ENCODE results near the gene CEMIP2. TPM values are rescaled to one million over a fixed set of nuclear protein-coding genes. Genes with fewer than 3 reads are reported as not detected.

The CEMIP2 gene
- total and polyA plus RNA-seq, 9 donors, result 6.3 to 91.3 (median 11.0) TPM

- intact Hi-C loops (cut with DNase I), result no loop called here
- H3K36me3 ChIP-seq, result no peaks in the 10 kb centered on the region
- H3K9me3 ChIP-seq, result no peaks in the 10 kb centered on the region
- H3K4me3 ChIP-seq, result no peak overlapping the region
- TF ChIP-seq POLR2A (IDR thresholded peaks at IDR 0.05) (no peak), CTCF (IDR thresholded peaks at IDR 0.05) (no peak), EP300 (IDR thresholded peaks at IDR 0.05) (no peak)
- no peak overlapping the region for H3K27ac ChIP-seq
- 84 to 86% (median 85%) methylated on average over 1 of the region's 1 CpG for WGBS, 3 donors
- H3K4me1 ChIP-seq (ENCODE audit: insufficient read depth), result peaks cover 2% of the 10 kb centered on the region
- no peak for DNase-seq
- H3K27me3 ChIP-seq, result no peaks in the 10 kb centered on the region
These were observed 16.0 kb downstream of the CEMIP2 start for GRCh38 chr9:71752352-71752751.

- Histone ChIP-seq H3K9me3 (no peaks in the 10 kb centered on the region), H3K27me3 (no peaks in the 10 kb centered on the region), H3K27ac (no peak overlapping the region), H3K36me3 (no peaks in the 10 kb centered on the region), H3K4me1 (ENCODE audit: insufficient read depth) (peaks cover 2% of the 10 kb centered on the region), H3K4me3 (no peak overlapping the region)
- intact Hi-C loops (cut with DNase I), result no loop called here
- WGBS, 3 donors, result 51 to 69% (median 61%) methylated on average over 1 of the region's 1 CpG
- no peak for TF ChIP-seq POLR2A (IDR thresholded peaks at IDR 0.05)
- no peak for TF ChIP-seq CTCF (IDR thresholded peaks at IDR 0.05)
- no peak for TF ChIP-seq EP300 (IDR thresholded peaks at IDR 0.05)
- DNase-seq, result no peak
These were observed 20.0 kb downstream of the CEMIP2 start for GRCh38 chr9:71748280-71748743.

GRCh38 chr9:71747576-71747975, 20.7 kb downstream of the CEMIP2 start:
- Histone ChIP-seq H3K9me3 (no peaks in the 10 kb centered on the region), H3K27me3 (no peaks in the 10 kb centered on the region), H3K27ac (no peak overlapping the region), H3K36me3 (no peaks in the 10 kb centered on the region), H3K4me1 (ENCODE audit: insufficient read depth) (peaks cover 3% of the 10 kb centered on the region), H3K4me3 (no peak overlapping the region)
- no peak for DNase-seq
- TF ChIP-seq EP300 (IDR thresholded peaks at IDR 0.05) (no peak), POLR2A (IDR thresholded peaks at IDR 0.05) (no peak), CTCF (IDR thresholded peaks at IDR 0.05) (no peak)
- intact Hi-C loops (cut with DNase I), result no loop called here

GRCh38 chr9:71746758-71747125, 21.6 kb downstream of the CEMIP2 start:
- Histone ChIP-seq H3K4me3 (no peak overlapping the region), H3K9me3 (no peaks in the 10 kb centered on the region), H3K27me3 (no peaks in the 10 kb centered on the region), H3K36me3 (no peaks in the 10 kb centered on the region), H3K4me1 (ENCODE audit: insufficient read depth) (peaks cover 3% of the 10 kb centered on the region), H3K27ac (no peak overlapping the region)
- no peak for DNase-seq
- TF ChIP-seq POLR2A (IDR thresholded peaks at IDR 0.05) (no peak), CTCF (IDR thresholded peaks at IDR 0.05) (no peak)
- 93 to 97% (median 94%) methylated on average over 1 of the region's 1 CpG for WGBS, 3 donors
- intact Hi-C loops (cut with DNase I), result no loop called here

Data from ovary (tissue), 9 donors.